ENCODE data around the gene TRIM33. TPM values are rescaled to one million over a fixed set of nuclear protein-coding genes. Genes with fewer than 3 reads are reported as not detected.

Gene TRIM33
- total RNA-seq, 2 donors from 2014 or later, result 15.7 to 17.9 TPM

GRCh38 chr1:114540821-114541220 lies 29.8 kb upstream of the TRIM33 start:
- no peaks in the 10 kb centered on the region for H3K4me1 ChIP-seq

DNA sequence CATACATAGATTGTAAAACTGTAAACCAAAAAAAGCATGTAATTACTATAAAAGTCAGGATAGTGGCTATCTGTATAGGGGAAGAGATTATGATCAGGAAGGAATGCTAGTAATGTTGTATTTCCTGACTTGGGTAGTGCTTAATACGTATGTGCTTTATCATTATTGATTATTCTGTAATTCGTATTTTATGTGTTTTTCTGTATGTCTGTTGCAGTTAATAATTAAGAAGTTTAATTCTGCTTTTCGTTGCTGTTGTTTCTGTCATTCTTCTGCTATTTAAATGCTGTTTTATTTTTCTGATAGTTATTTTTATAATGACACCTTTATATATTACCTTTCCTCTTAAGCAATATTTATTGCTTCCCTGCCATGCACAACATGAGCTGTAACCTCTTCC lies 29.3 kb upstream of the TRIM33 start:
- Histone ChIP-seq H3K4me3 (no peak overlapping the region), H3K9me3 (no peaks in the 10 kb centered on the region), H3K27me3 (no peaks in the 10 kb centered on the region), H3K4me1 (no peaks in the 10 kb centered on the region), H3K27ac (no peak overlapping the region), H3K36me3 (no peaks in the 10 kb centered on the region)
- no peak for DNase-seq (ENCODE audit: low spot score)
- TF ChIP-seq CTCF (IDR thresholded peaks at IDR 0.05), result no peak

More at GRCh38 chr1:114540821-114541220, 29.8 kb upstream of the TRIM33 start:
- Histone ChIP-seq H3K27me3 (no peaks in the 10 kb centered on the region), H3K9me3 (no peaks in the 10 kb centered on the region), H3K36me3 (no peaks in the 10 kb centered on the region), H3K4me3 (no peak overlapping the region), H3K27ac (no peak overlapping the region)
- no peak for DNase-seq (ENCODE audit: low spot score)
- no peak for TF ChIP-seq CTCF (IDR thresholded peaks at IDR 0.05)

DNA sequence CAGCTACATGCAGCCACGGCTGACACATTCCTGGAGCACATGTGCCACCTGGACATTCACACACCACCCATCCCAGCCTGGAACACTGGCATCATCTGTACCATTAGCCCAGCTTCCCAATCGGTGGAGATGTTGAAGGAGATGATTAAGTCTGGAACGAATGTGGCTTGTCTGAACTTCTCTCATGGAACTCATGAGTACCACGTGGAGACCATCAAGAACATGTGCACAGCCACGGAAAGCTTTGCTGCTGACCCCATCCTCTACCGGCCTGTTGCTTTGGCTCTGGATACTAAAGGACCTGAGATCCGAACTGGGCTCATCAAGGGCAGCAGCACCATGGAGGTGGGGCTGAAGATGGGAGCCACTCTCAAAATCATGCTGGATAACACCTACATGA lies 25.0 kb upstream of the TRIM33 start:
- no peak for TF ChIP-seq CTCF (IDR thresholded peaks at IDR 0.05)
- no peaks in the 10 kb centered on the region for H3K36me3 ChIP-seq
- no peak overlapping the region for H3K4me3 ChIP-seq
- H3K27ac ChIP-seq, result no peak overlapping the region
- no peaks in the 10 kb centered on the region for H3K9me3 ChIP-seq
- no peak for DNase-seq (ENCODE audit: low spot score)
- no peaks in the 10 kb centered on the region for H3K27me3 ChIP-seq
- H3K4me1 ChIP-seq, result no peaks in the 10 kb centered on the region

DNA sequence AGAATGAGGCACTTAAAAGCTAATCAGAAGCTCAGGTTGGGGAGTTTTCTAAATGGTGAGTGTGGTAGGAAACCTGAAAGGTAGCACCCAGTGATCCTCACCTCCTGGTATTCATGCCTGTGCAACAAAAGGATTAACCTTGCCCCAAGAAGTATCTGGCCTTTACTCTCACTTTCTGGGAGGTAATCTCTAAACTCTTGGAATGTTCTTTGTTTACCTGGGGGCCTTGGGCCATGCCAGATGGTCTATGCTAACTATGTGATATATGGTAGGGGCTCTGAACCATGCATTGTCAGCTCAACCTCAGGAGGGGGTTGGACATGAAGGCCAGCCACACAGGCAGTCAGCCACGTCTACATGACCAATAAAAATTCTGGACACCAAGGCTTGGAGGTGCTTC lies 24.4 kb upstream of the TRIM33 start:
- no peaks in the 10 kb centered on the region for H3K4me1 ChIP-seq
- no peaks in the 10 kb centered on the region for H3K36me3 ChIP-seq
- no peak overlapping the region for H3K27ac ChIP-seq
- no peak for DNase-seq (ENCODE audit: low spot score)
- no peaks in the 10 kb centered on the region for H3K27me3 ChIP-seq
- no peak for TF ChIP-seq CTCF (IDR thresholded peaks at IDR 0.05)
- H3K4me3 ChIP-seq, result no peak overlapping the region
- no peaks in the 10 kb centered on the region for H3K9me3 ChIP-seq

DNA sequence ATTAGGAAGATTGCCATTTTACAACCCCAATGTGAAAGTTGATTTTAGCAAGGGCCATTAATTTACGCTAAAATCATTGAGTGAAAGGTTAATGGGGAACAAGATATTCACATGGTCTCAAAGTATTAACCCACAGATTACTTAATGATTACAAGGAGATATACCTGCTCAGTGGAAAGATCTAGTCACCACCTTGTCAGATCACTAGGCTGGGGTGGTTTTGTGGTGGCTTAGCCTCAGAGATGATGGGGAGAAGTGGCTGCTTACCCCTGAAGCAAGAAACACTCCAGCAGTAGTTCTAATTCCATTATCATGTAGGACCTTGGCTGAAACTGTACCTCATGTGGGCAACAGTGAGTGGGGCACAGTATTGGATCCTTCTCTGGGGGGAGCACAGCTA lies 20.1 kb upstream of the TRIM33 start:
- no peak overlapping the region for H3K27ac ChIP-seq

More for the DNA sequence above, 20.1 kb upstream of the TRIM33 start:
- H3K27me3 ChIP-seq, result no peaks in the 10 kb centered on the region
- H3K4me1 ChIP-seq, result no peaks in the 10 kb centered on the region
- no peak for DNase-seq (ENCODE audit: low spot score)
- no peak overlapping the region for H3K4me3 ChIP-seq
- no peaks in the 10 kb centered on the region for H3K9me3 ChIP-seq
- H3K36me3 ChIP-seq, result no peaks in the 10 kb centered on the region
- TF ChIP-seq CTCF (IDR thresholded peaks at IDR 0.05), result no peak

Data from right atrium auricular region (tissue), 2 donors.